DMS 273 treated with DMSO at 0.1 percent for 48 hours (cell line): ENCODE data around the gene HIGD1B.
"Not testable (repeated sequence)": the region's sequence is repeated elsewhere in the genome, so short reads cannot be mapped to it uniquely, and the experiment has no call there.

Experiments used
- DNase-seq: peaks from one replicate; lab custom pipeline; 2025; lab: John Stamatoyannopoulos, UW

Gene HIGD1B

DNA sequence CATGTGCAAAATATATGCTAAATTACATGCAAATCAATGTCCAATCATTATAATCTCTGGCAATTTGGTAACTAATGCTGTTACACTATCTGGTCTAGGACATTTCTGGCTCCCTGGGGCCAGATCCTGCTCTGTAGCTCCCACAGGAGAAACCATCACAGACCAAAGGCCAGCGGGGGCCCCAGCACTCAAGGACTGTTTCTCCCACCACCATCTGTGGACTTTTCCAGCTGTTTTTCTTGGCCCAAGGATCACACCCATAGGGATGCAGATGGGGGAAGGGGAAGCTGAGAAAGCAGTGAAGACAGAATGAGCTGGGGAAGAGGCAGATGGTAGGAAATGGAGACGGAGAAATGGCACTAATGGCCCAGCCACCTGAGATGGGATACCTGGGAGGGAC, at the start of gene HIGD1B:
Gene HIGD1B, plus strand, starts transcription at position 298 of the 400 bp plus-strand sequence. CDS start 270 bp downstream, outside the sequence.
- peak; percentile 55 for DNase-seq

- DNase-seq: no peak
These were observed 49.3 kb upstream of the HIGD1B start for GRCh38 chr17:44798356-44798755.

DNA sequence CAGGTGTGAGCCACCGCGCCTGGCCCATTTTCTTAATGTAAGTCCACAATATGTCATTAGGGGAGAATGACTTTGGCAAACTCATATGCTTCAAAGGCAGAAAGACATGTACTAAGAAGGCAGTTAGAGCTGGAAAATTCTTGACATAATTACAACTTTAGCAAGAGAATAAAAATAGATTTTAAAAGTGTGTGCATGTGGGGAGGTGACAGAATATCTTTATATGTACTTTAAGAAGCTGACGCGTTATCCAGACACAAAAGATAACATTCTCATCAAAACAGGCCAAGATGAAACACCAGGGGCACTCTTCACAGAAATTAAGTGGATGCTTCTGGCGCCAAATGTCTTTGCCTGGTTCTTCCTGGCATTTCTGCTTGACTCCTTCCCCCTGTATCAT, 45.8 kb upstream of the HIGD1B start:
- no peak for DNase-seq

GRCh38 chr17:44804302-44805089, 43.2 kb upstream of the HIGD1B start:
- DNase-seq: peak; percentile 30

- DNase-seq: no peak
These were observed 40.4 kb upstream of the HIGD1B start for GRCh38 chr17:44807093-44807816.

- DNase-seq: peak; percentile 97
These were observed 39.9 kb upstream of the HIGD1B start for GRCh38 chr17:44807817-44808155.

DNA sequence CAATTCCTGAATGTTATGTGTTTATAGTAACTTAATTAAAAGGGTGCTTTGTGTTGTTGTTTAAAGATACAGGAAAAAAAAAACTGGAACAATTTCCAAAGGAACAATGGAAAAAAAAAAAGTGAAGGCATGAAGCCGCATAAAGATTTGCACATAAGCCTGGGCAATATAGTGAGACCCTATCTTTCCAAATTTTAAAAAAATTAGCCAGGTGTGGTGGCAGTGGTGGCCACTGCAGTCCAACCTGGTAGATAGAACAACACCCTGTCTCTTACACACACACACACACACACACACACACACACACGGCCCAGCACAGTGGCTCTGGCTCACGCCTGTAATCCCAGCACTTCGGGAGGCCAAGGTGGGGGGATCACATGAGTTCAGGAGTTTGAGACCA, 39.5 kb upstream of the HIGD1B start:
- no peak for DNase-seq

- DNase-seq: not testable (repeated sequence)
These were observed 38.9 kb upstream of the HIGD1B start for GRCh38 chr17:44808656-44809388.

DNA sequence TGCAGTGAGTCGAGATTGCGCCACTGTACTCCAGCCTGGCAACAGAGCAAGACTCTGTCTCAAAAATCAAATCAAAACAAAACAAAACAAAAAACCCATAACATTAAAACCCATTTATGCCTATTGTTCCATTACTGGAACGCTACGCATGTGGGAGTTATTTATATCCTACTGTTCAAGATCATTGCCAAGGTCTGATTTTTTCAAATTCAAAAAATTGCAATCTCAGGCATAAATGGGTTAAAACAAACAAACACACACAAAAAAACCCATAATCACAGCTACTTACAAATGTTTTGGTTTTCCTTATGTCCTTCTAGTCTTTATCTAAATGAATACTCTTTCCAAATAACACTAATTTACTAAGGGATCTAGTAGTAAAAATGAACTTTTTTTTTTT, 35.4 kb upstream of the HIGD1B start:
- DNase-seq: no peak

GRCh38 chr17:44818508-44818907, 29.2 kb upstream of the HIGD1B start:
- DNase-seq: not testable (repeated sequence)

DNA sequence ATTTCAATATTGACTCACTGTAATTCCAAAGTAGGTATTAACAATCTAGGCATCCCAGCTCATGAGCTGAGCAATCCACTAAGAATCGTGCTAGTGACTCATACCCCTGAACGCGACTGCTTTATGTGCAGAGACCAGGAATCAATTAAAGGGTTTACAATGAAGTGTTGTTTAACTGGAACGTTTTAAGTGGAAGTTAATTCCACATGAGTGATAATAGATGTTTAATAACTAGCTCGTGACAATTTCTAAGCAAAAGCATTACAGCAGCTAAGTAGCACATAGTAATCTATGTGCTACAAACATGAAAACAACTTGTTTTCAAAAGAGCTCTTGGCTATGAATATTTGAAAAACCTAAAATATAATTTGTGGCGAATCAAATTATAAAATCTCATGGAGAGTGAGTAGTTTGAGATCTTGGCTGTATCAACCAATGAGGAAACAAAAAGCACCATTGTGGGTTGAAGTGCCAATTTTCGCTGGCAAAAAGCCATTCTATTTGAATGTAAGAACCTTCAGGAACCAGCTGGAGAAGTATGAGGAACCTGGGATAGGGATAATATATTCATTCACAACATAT, 27.0 kb upstream of the HIGD1B start:
- peak; percentile 55 for DNase-seq

- DNase-seq: not testable (repeated sequence)
These were observed 22.4 kb upstream of the HIGD1B start for GRCh38 chr17:44825236-44825635.

GRCh38 chr17:44826123-44826790, 21.4 kb upstream of the HIGD1B start:
- no peak for DNase-seq

GRCh38 chr17:44827863-44828262, 19.8 kb upstream of the HIGD1B start:
- no peak for DNase-seq

- no peak for DNase-seq
These were observed 18.7 kb upstream of the HIGD1B start for GRCh38 chr17:44828919-44829522.

- no peak for DNase-seq
These were observed 17.9 kb upstream of the HIGD1B start, which contains the start of gene GJC1 for GRCh38 chr17:44829523-44830358. Gene GJC1, minus strand, starts transcription at chr17:44830287. Its CDS starts 24,470 bp downstream, at chr17:44805817.

DNA sequence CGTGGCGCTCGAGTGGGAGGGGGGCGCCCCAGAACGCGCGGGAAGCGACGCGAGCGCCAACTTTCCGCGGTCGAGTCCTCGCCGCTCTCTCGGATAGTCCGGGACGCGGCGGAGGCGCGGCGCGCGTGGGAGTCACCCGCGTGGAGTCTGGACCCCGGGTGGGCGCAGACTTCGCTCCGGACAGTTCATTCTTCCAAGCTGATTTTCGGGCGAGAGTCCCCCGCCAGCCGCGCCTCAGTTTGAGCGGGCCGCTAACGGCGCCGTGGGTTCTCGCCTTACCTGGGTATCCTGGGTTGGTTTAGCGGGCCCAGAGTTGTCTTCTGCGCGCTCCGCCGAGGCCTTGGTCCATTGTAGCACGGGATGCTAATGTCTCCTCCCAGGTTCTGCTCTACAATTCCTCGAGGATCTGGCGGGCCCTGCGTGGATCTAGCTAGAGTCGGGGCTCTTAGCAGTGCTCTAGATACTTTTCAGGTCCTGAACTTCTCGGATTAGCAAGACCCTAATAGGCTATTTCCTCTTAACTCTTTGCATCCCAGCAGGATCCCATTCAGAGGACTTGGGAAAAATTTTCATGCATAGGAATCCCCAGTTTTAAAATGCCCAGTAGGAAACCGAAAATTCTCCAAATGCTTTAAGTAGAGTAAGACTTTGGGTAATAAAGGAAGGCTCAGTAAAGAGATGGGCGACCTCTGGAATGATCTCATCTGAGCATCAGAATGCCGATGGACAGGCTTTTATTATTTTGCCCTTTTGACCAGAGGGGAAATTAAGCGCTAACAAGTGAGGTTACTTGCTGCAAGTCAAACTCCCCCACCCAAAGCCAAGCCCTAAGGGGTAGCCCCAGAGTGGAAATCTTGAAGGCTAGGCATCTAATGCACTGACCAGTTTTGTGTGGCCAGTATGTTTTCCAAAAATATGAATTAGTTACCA, 17.1 kb upstream of the HIGD1B start:
- DNase-seq: no peak

- DNase-seq: no peak
These were observed 16.3 kb upstream of the HIGD1B start for GRCh38 chr17:44831371-44831770.

DNA sequence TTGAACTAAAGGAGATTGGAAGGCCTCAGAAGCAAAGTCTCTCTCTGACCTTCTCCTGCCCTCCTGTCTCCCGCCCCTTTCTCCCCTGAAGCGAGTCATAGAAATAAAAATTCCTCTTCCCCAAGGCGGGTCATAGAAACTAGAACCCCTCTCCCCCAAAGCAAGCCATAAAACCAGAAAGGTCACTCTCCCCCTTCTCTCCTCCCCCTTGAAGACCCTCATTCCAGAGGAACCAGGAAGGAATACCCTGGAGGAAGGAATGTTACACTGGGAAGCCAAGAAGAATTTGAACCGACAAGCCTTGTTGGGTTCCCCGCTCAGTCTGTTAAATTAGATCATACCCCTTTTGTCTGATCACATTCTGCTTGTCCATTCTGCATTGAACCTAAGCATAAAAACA, 14.9 kb upstream of the HIGD1B start:
- no peak for DNase-seq
